SH-SY5Y (cell line): ENCODE measurements around the gene LDLRAD2.

Experiments
- GATA2 ChIP-seq: IDR thresholded peaks from 2 replicates; pipeline ENCODE4 v1.6.1; 2011; ENCODE audit warnings: mild to moderate bottlenecking, low read depth, low read length
- GATA3 ChIP-seq: IDR thresholded peaks from 2 replicates; pipeline ENCODE4 v1.6.1; 2011; ENCODE audit warnings: low read depth, mild to moderate bottlenecking, low read length, moderate library complexity

- TF ChIP-seq GATA2 (no peak), GATA3 (no peak)
Observed at GRCh38 chr1:21770201-21770600, 41.9 kb upstream of the LDLRAD2 start.
